ENCODE data around the gene S100A10. TPM values are rescaled to one million over a fixed set of nuclear protein-coding genes. Genes with fewer than 3 reads are reported as not detected.

S100A10 gene
- total and polyA plus RNA-seq, 8 donors: 415 to 1,250 (median 549) TPM

DNA sequence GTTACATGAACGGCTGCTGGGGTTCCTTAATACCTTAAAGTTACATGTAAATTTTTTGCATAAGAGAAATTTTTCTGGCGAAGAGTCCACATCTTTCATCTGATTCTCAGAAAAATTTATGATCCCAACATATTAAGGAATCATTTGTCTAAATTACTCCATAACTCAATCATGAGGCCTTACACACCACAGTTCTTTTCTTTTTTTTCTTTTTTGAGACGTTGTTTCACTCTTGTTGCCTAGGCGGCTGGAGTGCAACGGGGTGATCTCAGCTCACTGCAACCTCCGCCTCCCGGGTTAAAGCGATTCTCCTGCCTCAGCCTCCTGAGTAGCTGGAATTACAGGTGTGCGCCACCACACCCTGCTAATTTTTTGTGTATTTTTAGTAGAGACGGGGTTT, 45.2 kb upstream of the S100A10 start:
- Histone ChIP-seq H3K27ac (peak overlapping the region; percentile 97 to 98), H3K36me3 (peaks cover 0 to 5% of the 10 kb centered on the region in 2 donors), H3K9me3 (no peaks in the 10 kb centered on the region), H3K4me3 (no peak overlapping the region), H3K4me1 (peaks cover 16 to 56% of the 10 kb centered on the region in 2 donors), H3K27me3 (no peaks in the 10 kb centered on the region)
- intact Hi-C loops (cut with DNase I): no loop called here
- TF ChIP-seq, protein P1, sequence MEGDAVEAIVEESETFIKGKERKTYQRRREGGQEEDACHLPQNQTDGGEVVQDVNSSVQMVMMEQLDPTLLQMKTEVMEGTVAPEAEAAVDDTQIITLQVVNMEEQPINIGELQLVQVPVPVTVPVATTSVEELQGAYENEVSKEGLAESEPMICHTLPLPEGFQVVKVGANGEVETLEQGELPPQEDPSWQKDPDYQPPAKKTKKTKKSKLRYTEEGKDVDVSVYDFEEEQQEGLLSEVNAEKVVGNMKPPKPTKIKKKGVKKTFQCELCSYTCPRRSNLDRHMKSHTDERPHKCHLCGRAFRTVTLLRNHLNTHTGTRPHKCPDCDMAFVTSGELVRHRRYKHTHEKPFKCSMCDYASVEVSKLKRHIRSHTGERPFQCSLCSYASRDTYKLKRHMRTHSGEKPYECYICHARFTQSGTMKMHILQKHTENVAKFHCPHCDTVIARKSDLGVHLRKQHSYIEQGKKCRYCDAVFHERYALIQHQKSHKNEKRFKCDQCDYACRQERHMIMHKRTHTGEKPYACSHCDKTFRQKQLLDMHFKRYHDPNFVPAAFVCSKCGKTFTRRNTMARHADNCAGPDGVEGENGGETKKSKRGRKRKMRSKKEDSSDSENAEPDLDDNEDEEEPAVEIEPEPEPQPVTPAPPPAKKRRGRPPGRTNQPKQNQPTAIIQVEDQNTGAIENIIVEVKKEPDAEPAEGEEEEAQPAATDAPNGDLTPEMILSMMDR (IDR thresholded peaks at IDR 0.05): no peak
- ATAC-seq (no peak), DNase-seq (no peak)

DNA sequence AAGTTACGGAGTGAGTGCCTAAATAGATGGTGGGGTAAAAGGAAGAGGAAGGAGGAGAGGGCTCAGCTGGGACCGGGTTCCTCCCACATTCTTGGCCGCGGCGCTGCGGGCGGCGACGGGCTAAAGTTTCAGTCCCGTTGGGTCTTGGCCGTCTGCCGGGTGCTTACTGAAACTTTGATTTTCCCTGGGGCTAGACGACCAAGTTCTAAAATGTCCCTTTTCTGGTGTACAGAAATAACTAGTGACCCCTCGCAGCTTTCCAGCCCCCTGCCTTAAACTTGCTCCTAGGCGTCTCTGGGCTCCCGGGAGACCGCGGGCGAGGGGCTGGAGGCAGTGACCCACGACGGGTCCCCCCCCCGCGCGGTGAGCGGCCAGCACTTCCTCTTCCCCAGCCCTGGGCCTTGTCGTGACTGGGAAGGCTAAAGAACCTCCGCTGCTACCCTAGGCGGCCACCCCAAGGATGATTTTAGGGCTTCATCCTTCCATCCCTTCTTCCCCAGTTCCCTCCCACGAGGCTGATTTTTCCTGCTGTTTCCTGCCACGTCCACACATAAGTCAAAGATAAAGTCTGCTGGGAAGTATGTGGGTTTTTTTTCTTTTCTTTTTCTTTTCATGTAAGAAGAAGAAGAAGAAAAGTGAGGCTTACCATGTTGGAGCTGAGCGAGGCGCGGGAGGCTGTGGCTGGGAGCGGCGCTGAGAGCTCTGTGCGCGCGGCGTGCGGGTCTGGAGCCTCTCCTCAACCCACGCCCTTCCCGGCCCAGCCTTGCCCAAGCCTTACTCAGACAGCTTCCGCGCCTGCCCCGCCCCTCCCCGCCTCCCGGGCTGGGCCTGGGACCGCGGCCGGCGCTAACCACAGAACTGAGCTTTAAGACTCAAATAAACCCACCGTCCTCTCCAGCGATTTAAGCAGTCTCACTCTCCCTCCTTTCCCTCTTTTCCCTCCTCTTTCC, 42.9 kb upstream of the S100A10 start, which contains the start of gene S100A11:
S100A11 (minus strand) TSS at position 738 of the 950 bp plus-strand sequence; CDS start at position 649, 89 bp downstream.
- Histone ChIP-seq H3K36me3 (peaks cover 5 to 29% of the 10 kb centered on the region in 2 donors), H3K4me1 (peaks cover 17 to 79% of the 10 kb centered on the region in 2 donors), H3K27me3 (no peaks in the 10 kb centered on the region), H3K9me3 (no peaks in the 10 kb centered on the region), H3K4me3 (peak within 1 kb of the TSS; percentile 65 to 83), H3K27ac (peak within 1 kb of the TSS; percentile 97 to 98)
- TF ChIP-seq, protein P1 (IDR thresholded peaks at IDR 0.05): no peak
- peak; percentile 71 to 99 (median 92) for DNase-seq
- peak; percentile 91 for ATAC-seq
- intact Hi-C loops (cut with DNase I): no loop called here

DNA sequence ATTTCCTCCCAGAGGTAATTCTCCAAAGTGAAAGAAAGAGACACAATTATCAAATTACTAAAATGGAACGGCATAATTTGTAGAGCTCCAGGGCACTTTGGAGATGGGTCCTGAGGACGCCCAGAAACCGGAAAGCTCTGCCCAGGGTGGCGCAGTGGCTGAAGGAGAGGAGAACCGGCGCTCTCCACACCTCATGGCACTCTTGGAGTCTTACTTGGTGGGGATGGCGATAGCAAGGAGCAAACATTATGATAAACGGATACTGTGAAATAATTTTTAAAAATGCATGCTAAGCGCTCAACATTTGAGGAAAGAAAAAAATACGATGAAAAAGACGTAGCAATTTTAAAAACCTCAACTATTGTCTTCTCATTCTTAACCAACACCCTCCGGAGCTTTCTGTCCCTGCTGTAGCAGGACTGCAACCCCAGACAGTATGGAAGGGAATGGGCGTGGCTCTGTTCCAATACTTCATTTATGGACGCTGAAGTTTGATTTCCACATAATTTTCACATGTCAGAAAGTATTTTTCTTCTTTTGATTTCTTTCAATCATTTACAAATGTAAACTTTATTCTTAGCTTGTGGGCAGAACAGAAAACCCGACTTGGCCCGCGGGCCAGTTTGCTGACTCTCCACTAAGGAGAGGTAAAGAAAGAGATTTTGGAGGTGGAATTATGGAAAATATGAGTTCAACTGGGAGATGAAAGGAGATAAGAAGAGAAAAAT, 42.0 kb upstream of the S100A10 start:
- Histone ChIP-seq H3K9me3 (no peaks in the 10 kb centered on the region), H3K27me3 (no peaks in the 10 kb centered on the region), H3K4me3 (peak overlapping the region; percentile 65 to 83), H3K36me3 (peaks cover 5 to 37% of the 10 kb centered on the region in 2 donors), H3K27ac (peak overlapping the region; percentile 97 to 98), H3K4me1 (peaks cover 17 to 87% of the 10 kb centered on the region in 2 donors)
- DNase-seq: peak in 1 of 4 donors; percentile 55
- peak; percentile 36 for ATAC-seq
- intact Hi-C loops (cut with DNase I): no loop called here
- TF ChIP-seq, protein P1 (IDR thresholded peaks at IDR 0.05): no peak

DNA sequence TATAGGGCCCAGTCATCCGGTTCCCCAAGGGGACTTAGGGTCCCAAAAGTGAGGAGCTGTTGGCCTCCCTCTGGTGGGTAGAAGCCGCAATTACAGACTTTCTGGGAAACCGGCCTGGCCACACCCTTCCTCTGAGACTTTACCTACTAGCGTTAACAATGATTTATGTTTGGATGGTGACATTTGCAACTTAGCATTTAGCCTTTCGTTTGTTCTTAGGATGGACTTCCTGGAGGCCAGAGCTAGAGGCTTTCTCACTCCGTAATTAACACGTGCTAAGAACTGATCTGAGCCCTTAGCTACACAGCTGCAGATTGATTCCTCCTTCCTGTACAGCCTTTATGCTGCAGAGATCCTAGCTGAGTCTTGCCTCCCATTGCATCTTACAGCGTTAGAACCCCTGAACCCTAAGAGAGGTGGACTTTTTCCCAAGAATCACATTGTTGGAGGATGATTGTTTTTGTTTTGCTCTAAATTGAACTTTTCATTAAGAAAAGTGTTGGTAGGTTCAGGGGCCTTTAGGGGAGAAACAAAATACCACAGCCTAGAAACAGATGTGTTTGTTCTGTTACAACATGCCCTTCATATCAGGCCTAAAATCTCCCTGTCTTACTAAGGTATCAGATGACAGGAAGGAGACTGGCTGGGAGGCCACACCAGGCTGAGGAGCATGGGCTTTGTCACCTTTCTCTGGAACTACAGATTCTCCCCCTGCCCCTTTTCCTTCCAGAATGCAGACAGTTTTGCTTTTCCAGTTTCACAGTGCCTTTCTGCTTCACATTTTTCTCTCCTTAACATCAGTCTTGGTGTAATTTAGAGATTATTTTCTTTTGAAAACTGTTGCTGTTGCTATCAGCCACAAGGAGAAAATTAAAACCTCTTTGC, 41.2 kb upstream of the S100A10 start:
- intact Hi-C loops (cut with DNase I): no loop called here
- Histone ChIP-seq H3K27me3 (no peaks in the 10 kb centered on the region), H3K36me3 (peaks cover 5 to 44% of the 10 kb centered on the region in 2 donors), H3K9me3 (no peaks in the 10 kb centered on the region), H3K27ac (peak overlapping the region; percentile 97 to 98), H3K4me1 (peaks cover 17 to 92% of the 10 kb centered on the region in 2 donors), H3K4me3 (peak overlapping the region; percentile 65 to 83)
- TF ChIP-seq, protein P1 (IDR thresholded peaks at IDR 0.05): peak; percentile 67 to 77
- DNase-seq: peak in 1 of 4 donors; percentile 66
- ATAC-seq: peak; percentile 39

Measured in left lung (tissue), 10 donors.